ENCODE data around the gene SLPI.

DNA sequence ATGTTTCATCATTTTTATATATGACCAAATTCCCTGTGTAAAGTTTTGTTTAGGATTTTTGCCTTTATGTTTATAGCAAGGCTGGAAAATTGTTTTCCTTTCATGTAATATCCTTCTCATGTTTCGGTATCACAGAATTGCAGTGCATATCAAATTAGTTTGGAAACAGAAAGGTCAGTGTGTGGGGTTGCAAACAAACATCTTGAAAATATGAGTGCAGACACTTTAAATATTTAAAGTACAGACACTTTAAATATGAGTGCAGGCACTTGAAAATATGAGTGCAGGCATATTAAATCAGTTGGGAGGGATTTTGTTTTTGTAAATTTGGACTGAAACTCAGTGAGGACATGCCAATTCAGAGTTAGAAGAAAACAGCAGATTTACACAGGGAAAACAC lies 6.5 kb downstream of the SLPI start:
- TF ChIP-seq, protein P1, sequence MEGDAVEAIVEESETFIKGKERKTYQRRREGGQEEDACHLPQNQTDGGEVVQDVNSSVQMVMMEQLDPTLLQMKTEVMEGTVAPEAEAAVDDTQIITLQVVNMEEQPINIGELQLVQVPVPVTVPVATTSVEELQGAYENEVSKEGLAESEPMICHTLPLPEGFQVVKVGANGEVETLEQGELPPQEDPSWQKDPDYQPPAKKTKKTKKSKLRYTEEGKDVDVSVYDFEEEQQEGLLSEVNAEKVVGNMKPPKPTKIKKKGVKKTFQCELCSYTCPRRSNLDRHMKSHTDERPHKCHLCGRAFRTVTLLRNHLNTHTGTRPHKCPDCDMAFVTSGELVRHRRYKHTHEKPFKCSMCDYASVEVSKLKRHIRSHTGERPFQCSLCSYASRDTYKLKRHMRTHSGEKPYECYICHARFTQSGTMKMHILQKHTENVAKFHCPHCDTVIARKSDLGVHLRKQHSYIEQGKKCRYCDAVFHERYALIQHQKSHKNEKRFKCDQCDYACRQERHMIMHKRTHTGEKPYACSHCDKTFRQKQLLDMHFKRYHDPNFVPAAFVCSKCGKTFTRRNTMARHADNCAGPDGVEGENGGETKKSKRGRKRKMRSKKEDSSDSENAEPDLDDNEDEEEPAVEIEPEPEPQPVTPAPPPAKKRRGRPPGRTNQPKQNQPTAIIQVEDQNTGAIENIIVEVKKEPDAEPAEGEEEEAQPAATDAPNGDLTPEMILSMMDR (conservative IDR thresholded peaks at IDR 0.05), result no peak
- TF ChIP-seq ZFX (IDR thresholded peaks at IDR 0.05), result no peak
